CD4-positive, alpha-beta T cell treated with Interleukin-12 subunit alpha and Interleukin-12 subunit beta, for 1 hour (primary cell): ENCODE data around the gene CXXC5.
"Not testable (repeated sequence)": the region's sequence is repeated elsewhere in the genome, so short reads cannot be mapped to it uniquely, and the experiment has no call there.

Source experiments
- DNase-seq: peaks from one replicate; pipeline ENCODE4 v3.0.0-alpha.2; 2020

Gene CXXC5

DNA sequence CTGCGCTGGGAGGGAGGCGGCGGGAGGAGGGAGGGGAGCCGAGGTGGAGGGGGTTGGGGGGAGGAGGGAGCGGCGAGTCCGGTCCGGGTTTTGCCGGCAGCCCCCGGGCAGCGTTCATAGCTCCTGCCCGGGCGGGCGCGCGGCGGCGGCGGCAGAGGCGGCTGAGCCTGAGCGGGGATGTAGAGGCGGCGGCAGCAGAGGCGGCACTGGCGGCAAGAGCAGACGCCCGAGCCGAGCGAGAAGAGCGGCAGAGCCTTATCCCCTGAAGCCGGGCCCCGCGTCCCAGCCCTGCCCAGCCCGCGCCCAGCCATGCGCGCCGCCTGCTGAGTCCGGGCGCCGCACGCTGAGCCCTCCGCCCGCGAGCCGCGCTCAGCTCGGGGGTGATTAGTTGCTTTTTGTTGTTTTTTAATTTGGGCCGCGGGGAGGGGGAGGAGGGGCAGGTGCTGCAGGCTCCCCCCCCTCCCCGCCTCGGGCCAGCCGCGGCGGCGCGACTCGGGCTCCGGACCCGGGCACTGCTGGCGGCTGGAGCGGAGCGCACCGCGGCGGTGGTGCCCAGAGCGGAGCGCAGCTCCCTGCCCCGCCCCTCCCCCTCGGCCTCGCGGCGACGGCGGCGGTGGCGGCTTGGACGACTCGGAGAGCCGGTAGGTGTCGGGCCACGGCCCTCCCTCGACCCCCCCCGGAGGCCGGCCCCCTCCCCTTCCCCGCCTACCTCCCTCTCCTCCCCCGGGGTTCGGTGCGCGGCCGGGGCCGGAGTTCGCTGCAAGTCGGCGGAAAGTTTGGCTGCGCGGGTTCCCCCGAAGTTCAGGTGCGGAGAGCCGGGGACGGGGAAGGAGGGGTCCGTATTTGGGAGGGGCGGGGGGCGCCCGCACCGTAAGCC, at the start of gene CXXC5:
TSS of gene CXXC5 (plus strand) at position 145 of the 877 bp plus-strand sequence. CDS start 32,175 bp downstream, outside the sequence.
- peak; percentile 60 for DNase-seq

DNA sequence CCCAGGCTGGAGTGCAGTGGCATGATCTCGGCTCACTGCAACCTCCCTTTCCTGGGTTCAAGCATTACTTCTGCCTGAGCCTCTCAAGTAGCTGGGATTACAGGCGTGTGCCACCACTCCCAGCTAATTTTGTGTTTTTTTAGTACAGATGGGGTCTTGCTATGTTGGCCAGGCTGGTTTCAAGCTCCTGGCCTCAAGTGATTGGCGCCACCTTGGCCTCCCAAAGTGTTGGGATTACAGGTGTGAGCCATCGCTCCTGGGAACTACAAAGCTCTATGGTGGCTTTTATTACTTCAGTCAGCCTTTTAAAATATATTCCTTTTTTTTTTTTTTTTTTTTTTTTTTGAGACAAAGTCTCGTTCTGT, 49.6 kb upstream of the CXXC5 start:
- not testable (repeated sequence) for DNase-seq

DNA sequence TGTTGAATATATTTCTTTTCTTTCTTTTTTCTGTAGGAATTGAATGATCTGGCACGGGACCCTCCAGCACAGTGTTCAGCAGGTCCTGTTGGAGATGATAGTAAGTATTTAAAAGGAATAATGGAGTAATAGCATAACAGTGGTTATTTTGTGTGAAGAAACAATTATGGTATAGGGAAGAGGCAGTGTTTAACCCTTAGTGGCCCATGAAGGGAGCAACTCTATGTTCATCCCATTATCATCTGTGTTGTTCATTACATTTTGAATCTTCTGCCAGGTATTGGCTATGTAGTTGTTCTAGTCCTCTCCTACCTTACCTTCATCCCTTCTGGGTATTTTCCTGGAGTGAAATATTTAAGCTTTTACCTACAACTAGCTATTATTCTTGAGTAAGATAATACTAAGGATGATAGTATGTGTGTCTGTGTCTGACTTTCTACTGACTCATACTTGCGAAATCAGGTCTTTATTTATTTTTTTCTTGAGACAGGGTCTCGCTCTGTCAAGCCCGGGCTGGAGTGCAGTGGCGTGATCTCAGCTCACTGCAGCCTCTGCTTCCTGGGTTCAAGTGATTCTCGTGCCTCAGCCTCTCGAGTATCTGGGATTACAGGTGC, 47.7 kb upstream of the CXXC5 start:
- no peak for DNase-seq

DNA sequence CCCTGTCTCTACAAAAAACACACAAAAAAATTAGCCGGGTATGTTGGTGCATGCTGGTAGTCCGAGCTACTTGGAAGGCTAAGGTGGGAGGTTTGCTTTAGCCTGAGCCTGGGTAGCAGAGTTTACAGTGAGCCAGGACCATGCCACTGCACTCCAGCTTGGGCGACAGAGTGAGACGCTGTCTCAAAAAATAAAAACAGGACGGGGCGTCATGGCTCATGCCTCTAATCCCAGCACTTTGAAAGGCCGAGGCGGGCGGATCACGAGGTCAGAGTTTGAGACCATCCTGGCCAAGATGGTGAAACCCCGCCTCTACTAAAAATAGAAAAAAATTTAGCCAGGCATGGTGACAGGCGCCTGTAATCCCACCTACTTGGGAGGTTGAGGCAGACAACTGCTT, 46.7 kb upstream of the CXXC5 start:
- DNase-seq: no peak

DNA sequence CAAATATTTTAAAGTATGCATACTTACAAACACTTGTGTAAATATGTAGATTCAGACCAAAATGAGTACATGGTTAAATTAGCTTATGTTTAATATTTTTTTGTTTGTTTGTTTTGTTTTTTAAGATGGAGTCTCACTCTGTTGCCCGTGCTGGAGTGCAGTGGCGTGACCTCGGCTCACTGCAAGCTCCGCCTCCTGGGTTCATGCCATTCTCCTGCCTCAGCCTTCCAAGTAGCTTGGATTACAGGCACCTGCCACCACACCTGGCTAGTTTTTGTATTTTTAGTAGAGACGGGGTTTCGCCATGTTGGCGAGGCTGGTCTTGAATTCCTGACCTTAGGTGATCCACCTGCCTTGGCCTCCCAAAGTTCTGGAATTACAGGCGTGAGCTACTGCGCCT, 46.2 kb upstream of the CXXC5 start:
- not testable (repeated sequence) for DNase-seq

DNA sequence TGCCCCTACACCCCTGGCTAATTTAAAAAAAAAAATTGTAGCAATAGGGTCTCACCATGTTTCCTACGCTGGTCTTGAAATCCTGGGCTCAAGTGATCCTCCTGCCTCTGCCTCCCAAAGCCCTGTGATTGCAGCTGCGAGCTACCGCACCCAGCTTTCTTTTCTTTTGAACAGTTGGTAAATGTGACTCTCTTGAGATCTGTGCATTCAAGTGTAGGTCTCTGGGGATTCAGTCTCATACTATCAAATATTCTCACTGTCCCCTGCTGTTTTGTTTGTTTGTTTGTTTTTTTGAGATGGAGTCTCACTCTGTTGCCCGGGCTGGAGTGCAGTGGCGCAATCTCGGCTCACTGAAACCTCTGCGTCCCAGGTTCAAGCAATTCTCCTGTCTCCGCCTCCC, 42.3 kb upstream of the CXXC5 start:
- no peak for DNase-seq

DNA sequence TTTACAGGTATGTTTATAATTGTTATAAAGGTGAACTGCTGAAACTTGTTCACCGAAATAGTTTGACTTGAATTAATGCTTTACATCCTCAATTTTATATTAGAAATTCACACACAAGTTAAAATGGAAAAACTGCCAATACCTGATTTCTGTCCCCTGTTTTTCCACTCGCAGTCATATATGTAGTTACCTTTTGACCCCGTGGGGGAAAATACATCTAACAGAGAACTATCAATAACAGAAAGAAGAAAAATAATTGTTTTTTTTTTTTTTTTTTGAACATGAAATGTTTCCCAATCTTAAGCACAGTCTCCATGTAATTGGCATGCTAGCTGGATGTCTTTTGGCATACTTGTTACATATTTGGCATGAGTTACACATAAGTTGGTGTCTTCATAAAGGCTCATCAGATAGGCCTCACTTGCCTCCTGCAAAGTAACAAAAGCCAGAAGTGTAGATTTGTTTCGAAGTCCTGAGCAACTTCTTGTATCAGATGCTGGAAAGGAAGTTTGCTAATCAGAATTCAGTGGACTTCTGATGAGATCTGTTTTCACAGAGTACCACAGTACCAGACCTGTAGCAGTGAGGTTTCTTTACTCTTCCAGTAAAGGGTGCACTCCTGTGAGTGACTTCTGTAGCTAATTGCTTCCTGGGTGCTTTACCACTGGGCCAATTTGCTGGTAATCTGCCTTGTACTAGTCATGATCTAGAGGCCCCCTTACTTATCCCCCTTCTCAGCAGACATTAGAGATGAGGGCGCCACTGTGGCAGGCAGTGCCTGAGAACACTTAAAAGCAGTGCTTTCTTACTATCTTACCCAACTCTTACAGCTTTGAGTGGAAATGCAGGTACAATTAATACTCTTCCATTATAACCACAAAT, 36.2 kb upstream of the CXXC5 start:
- no peak for DNase-seq

DNA sequence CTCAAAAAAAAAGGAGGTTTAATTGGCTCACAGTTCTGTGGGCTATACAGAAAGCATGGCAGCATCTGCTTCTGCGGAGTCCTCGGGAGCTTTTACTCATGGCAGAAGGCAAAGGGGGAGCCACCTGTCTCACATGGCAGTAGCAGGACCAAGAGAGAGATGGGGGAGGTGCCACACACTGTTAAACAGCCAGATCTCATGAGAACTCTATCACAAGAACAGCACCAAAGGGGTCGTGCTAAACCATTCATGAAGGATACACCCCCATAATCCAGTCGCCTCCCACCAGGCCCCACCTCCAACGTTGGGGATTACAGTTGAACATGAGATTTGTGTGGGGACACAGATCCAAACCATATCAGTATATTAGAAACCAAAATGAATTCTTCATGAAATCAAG, 28.3 kb upstream of the CXXC5 start:
- no peak for DNase-seq

DNA sequence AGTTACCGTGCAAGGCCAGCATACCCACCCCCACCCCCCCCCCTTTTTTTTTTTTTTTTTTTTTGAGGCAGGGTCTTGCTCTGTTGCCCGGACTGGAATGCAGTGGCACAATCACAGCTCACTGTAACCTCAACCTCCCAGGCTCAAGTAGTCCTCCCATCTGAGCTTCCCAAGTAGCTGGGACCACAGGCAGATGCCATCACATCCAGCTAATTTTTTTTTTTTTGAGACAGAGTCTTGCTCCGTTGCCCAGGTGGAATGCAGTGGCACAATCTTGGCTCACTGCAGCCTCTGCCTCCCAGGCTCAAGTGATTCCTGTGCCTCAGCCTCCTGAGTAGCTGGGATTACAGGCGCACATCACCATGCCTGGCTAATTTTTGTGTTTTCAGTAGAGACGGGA, 22.8 kb upstream of the CXXC5 start:
- not testable (repeated sequence) for DNase-seq

DNA sequence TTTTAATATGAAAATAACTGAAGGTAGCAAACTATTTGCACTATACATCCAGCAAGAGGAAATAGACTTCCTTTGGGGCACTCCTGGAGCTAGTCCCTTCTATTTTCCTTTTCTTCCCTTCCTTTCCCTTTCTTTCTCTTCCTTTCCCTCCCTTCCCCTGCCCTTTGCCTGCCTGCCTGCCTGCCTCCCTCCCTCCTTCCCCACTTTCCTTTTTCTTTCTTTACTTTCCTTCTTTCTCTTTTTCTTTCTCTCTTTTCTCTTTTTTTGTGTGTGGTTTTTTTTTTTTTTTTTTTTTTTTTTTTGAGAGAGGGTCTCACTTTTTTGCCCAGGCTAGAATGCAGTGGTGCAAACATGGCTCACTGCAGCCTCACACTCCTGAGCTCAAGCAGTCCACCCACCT, 17.3 kb upstream of the CXXC5 start:
- no peak for DNase-seq

DNA sequence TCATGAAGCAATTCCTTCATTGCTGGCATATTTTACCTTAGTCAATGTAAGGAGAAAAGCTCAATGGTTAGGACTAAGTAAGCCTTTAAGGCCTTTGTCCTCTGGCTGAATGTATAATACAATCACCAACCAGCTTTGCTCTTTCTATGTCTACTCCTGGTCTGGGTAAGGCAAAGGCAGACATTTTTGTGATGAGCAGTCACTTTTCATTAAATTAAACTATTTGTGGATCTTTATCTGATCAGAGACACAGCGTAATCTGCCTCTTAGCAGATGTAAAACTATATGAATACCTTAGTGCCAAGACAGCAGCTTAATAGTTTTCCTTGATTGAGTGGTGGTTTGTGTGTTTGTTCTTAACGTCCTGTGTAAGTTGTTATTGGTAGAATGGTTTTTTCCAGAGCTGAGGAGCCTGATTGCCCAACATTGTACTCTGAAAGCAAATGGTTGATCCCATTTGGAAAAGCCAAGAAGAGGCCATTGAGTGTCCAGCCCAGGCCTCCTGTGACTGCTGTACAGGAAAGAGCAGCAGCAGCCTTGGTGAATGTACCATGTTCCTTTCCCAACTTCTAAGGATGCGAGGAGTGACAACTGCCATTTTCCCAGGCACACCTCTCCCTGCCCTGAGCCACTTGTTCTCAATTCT, 16.5 kb upstream of the CXXC5 start:
- DNase-seq: no peak

DNA sequence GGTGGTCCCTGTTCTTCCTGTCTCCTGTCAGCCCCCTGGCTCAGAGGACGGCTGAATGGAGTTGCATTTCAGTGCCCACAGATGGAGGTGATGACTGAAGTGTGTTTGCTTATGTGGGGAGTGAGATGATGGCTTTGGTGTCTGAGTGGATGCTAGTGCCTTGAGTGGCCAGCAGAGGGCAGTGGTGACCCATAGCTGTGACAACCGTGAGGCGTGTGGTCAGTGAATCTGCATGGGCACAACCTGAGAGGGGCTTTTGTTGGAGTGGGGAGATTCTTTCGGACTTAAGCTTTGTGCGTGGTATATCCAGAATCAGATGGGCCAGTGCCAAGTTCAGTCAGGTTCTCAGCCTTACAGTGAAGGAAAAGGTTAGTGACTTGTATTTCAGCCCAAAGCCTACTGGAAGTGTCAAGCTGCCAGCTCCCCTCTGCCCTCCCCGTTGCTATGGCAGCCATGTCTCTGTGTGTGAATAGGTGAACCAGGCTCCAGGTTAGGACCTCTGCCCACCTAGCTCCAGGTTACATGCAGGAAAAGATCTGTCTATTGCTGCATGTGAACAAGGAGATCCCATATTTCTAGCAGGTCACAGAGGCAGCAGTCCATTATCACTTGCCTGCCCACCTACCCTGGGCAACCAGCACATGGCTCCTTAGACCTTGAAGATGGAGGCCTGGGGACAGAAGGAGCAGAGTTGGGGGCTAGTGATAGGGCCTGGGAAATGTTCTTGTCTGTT, 14.7 kb upstream of the CXXC5 start:
- DNase-seq: peak; percentile 77

DNA sequence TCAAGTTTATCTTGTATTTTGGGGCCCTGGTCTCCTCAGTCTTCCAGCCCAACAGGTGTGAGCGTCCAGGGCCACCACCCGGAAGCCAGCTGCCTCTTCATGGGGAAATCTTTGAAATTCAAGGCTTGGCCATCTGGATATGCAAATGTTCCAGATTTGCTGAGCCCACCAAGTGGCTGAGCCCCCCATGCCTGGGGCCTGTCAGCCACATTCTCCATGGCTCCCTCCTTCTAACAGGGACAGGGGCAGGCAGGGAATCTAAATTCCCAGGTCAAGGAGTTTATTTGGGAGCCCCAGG, 14.2 kb upstream of the CXXC5 start:
- DNase-seq: no peak

DNA sequence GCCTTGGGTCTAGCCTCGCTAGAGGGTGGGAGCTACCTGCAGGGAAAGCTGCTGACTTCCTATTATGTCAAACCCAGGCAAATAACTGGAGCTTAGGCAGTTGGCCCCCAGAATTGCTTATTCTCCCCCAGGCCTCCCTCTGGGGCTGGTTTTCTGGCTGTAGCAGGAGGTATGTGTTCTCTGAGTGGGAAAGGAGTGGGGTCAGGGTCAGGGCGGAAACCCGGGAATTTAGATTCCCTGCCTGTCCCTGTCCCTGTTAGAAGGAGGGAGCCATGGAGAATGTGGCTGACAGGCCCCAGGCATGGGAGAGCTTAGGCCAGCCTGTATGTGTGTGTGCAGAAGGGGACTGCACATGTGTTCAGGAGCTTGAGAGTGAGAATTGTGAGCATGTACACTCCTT, 13.6 kb upstream of the CXXC5 start:
- no peak for DNase-seq

DNA sequence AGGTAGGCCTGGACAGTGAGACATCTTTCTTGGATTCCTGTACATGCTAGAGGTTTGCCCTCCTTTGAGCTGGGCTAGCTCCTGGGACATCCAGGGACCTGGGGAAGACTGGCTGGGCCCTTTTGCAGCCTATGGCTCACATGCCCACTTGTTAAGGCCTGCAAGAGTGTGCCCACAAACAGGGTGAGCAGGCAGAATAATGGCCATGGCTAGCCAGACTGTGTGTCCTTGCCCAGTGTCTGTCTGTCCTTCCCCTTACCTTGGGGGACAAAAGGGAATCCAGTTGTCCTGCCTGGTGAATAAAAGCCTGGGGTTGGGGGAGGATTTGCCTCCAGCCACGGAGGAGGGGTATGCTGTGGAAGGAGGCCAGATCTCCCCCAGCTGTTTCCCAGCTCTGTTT, 13.0 kb upstream of the CXXC5 start:
- DNase-seq: no peak

DNA sequence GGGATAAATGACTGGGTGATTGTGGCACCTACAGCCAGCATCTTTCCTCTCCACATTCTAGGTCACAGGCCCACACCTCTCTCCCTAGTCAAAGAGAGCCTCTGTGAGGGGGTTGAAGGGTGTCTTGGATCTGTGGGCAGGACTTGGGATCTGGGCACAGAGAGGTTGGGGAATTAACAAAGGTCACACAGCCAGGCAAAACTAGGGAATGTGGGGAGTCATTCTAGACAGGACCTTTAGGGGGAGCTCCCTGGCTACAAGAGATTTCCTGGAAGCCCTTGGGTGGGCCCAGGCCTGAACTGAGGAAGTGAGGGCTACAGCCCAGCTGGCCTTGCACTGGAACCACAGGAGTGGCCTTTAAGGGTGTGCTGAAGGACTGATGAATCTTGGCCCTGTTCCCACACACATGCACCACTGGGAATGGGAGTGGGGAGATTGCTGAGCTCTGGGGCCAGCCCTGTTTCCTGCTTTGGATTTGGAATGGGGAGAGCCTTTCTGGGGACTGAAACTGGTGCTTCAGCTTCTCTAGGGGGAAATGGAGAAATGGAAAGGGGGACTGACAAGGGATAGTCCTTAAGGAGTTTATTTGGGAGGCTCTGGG, 12.4 kb upstream of the CXXC5 start:
- peak; percentile 37 for DNase-seq

DNA sequence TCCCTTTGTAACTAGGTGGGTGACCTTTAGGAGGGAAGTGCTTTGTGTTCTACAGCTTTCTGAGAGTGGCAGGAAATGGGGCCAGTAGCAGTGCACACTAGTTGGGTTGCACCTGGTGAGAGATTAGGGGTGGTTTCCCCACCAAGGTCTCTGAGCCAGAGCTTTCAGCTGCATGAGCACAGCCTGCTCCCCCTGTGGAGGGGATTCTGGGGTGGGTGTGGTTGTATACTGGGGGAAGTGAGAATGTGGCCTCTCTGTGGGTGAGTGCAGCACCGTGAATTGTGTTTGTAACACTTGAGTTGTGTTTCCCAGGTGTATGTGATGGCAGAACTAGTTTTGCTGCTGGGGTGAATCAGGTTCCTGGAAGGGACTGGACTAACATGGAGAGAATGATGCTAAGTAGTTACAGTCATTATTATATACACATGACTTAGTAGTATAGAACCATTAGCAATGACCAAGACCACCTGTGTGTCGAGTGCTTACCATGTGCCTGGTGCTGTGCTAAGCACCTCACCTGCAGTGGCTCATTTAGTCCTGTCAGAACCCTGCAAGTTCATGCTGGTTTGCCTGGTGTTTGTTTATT, 11.8 kb upstream of the CXXC5 start:
- peak; percentile 78 for DNase-seq

DNA sequence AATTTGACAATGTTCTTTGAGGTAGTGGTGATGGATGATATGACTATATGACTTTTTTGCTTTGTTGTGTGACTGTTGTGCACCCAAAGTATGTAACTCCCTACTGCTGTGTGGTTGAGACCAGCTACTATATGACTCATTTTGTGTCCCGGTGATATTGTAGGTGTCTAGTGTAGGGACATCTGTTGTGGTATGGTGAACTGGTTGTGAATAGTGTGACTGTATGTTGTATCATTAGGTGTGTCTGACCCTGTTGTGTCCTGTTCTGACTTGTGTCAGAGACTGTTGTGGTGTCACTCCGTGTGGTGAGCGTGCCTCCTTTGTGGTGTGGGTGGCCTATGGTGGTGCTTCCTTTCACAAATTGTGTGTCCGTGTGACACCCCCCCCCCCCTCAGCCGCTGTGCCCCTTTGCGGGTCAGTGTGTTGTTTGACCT, 11.2 kb upstream of the CXXC5 start:
- DNase-seq: peak; percentile 52

DNA sequence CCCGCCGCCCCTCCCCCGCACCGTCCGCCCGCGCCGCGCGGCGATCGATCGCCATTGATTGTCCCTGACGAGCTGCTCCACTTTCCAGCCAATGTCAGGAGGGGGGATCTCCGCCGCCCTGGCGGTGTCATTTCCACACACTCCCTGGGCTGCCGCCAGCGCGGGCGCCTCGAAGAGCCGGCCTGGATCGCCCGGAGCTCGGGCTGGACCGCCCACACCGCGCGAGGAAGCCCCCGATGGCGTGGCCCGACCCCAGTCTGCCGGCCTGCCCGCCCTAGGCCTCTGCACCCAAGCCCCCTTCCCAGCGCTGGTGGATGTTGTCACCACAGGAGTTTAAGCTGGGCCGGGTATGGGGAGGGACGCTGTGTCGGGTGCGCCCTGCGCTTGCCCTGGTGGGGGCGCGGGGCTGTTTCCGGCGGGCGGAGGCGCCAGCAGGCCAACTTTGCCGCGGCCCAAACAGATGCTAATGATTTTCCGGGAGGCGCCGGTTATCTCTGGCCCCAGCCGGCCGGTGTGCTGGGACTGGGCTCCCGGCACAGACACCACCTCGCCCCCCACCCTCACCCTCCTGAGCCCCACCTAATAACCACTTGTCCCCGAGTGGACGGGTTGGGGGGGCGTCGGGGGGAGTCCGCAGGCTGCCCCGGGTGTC, 10.6 kb upstream of the CXXC5 start:
- DNase-seq: peak; percentile 60

DNA sequence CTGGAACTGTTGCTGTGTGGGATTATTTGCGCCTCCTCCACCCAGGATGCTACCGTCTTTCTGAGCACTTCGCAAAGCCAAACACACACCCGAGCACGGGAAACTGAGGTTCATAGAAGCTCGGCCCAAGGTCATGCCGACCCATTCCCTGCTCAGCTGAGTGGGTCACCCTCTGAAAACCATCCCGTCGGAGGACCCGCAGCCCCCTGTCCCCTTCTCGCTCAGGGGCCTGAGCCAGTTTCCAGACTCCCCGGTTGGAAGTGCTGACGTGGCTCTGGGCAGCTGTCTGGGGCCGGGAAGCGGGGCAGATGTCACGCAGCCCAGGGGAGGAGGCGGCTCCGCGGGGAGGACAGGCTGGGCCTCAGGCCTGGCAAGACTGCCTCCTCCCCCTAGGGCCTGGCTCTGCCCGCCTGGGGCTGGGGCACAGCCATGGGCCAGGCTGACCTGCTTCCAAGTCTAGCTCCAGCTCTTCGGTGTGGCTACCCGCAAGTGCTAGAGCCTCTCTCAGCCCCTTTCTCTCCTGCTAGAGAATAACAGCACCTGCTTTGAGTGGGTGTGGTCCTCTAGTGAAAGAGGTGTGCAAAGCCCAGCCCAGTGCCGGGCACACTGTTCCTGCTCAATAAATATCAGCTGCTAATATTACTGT, 9.9 kb upstream of the CXXC5 start:
- no peak for DNase-seq
